HG03280 (cell line): ENCODE data around the gene CDH22.

Source experiments
- ATAC-seq: cut with Tn5 transposase; IDR thresholded peaks from one replicate; pipeline ENCODE4 v1.9.1; 2021; ENCODE audit warnings: mild to moderate bottlenecking, moderate library complexity; ENCODE audit not compliant: unreplicated experiment

CDH22 gene

DNA sequence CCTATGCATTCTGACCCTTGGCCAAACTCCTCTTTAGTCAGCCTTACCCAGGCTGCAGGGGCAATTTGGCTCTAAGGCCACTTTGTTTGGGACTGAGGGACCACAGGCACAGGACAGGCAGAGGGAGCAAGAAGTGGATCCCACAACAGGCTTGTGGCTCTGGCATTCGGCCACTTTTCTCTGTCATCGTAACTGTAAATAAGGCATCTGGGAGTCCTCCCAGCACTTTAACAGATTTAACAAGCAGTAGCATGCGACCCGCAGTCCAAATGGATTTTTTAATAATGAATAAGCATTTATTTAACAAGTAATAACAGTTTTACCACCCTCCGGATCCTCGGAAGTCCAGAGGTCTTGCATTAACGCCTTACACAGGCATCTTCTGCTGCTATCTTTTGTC lies 16.1 kb upstream of the CDH22 start:
- no peak for ATAC-seq

DNA sequence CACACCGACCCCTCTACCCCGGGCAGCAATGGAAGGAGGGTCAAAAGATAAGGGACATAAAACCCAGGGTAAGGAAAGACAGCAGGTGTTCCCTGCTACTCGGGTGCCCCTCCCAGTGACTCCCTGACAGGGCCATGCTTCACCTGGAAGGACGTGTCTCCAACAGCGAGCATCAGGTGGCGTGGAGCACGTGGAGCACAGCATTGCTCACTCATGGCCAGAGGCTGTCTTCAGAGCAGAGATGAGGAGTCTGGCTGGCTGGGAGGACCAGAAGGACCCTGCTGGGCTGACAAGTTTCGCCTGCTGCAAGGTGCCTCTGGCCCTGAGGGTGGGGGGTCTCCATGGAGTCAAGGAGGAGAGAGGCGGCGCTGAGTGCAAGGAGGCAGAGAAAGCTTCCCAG lies 15.3 kb upstream of the CDH22 start:
- ATAC-seq: no peak

DNA sequence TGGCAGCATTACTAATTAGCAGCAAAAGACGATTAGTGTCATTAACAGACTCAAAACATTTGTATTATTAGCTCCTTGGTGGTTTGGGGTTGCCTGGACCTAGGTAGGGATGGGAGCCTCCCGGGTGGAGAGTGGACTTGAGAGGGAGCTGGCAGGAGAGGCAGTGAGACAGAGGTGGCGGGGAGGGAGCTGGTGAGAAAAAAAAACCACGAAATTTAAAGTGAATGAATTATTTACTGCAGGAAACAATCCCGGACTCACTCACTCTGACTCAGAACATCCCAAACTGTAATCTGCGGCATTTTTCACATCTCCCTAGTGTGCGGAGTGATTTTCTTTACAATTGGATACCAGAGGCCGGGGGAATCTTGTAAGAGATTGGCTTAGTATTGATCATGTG lies 14.3 kb upstream of the CDH22 start:
- ATAC-seq: no peak

DNA sequence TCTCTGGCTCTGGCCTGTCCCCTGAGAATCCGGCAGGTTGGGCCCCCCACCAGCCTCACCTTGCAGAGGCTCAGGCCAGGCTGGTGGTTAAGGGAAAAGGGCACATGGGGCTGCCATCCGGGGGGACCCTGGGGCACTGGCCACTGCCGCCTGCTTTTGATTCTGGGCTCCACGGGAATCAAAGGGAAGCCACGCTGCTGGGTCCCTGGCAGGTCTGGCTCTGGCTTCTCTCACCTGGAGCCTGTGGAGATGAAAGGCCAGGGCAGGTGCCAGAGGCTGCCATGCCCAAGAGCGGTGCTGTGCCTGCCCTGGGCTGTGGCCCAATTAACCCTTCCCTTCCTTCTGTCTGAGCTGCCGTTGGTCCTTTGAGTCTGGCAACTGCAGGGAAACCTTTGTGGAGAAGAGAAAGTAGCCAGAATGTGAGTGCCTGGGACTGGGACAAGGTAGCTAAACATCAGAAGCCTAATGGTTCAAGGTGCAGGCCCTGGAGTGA lies 9.4 kb upstream of the CDH22 start:
- no peak for ATAC-seq

DNA sequence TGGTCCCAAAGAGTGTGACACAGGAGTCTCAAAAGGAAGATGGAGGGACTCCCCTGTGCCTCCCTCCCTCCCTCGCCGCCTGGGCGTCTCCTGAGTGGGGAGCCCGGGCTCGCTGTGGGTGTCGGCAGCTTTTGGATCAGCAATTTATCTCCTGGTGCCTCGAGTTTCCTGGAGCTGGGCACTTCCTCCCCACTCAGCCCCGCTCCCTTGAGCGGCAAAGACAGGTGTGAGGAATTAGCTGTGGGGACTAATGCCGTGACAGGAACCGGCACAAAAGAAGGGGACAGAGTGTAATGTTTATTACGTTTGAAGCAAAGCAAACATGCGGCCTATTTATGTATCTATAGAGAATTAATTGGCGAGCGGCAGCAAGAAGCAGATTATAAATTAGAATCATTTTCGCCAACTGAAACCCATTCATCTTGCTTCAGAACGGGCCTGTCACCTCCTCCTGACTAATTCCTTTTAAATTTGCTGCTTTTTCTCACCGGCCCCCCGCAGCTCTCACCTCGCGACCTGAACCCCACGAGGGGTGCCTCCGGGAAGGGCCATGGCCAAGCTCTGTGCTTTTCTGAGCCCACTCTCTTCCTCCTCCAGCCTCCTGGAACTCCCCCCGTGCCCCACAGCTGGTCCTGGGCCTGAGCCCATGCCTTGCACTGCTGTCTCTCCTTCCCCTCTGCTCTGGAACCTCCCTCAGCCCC lies 8.8 kb upstream of the CDH22 start:
- ATAC-seq: no peak

DNA sequence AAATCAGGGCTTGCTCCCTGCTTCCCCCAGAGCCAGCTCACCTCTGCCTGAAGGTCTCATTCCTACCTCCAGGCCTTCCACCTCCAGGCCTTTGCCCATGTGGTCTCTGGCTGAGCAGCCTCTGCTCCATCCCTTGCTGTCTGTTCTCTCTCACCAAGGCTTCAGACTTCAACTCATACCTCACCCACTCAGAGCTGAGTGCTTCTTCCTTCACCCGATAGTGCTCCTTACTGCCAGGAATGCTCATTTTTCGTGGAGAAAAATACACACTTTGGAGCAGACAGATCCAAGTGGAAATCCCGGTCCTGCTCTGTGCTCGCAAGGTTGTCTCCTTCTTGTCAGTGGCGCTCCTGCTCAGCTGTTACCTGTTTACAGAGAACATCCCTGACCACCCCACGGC lies 7.0 kb upstream of the CDH22 start:
- ATAC-seq: no peak

DNA sequence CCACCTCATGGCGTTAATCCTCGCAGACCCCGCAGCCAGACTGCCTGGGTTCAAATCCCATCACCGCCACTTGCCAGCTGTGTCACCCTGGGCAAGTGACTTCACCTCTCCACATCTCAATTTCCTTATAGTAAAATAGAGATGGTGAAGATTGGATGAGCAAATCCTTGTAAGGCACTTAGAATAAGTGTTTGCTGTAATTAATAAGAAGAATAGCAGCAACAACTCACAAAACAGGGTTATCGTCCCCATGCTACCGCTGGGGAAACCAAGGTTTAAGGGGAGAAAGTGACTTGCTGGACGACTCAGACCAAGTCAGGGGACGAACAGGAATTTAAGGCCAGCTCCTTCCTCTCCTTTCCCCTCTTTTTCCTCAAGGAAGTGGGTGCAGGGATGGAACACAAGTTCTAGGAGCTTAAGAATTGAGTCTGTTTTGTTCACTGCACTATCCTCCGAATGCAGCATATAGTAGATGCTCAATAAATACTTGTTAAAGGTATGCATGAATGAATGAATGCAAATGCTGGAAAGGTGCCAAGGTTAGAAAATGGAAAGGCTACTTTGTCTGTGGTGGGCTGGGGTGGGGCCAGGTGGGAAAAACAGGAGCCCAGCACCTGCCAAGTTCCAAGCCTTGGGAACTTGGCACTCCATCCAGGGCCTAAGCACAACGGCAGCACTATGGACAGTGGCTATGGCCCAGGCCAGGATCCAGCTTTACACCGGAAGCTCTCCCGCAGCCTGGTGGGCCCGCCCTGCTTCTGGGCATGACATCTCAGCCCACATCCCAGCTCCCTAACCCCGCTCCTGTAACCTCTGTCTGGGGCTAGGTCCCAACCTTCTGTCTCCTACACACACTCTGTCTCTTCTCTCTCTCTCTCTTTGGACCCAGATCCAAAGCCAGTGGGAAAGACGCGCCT lies 4.9 kb upstream of the CDH22 start:
- no peak for ATAC-seq

DNA sequence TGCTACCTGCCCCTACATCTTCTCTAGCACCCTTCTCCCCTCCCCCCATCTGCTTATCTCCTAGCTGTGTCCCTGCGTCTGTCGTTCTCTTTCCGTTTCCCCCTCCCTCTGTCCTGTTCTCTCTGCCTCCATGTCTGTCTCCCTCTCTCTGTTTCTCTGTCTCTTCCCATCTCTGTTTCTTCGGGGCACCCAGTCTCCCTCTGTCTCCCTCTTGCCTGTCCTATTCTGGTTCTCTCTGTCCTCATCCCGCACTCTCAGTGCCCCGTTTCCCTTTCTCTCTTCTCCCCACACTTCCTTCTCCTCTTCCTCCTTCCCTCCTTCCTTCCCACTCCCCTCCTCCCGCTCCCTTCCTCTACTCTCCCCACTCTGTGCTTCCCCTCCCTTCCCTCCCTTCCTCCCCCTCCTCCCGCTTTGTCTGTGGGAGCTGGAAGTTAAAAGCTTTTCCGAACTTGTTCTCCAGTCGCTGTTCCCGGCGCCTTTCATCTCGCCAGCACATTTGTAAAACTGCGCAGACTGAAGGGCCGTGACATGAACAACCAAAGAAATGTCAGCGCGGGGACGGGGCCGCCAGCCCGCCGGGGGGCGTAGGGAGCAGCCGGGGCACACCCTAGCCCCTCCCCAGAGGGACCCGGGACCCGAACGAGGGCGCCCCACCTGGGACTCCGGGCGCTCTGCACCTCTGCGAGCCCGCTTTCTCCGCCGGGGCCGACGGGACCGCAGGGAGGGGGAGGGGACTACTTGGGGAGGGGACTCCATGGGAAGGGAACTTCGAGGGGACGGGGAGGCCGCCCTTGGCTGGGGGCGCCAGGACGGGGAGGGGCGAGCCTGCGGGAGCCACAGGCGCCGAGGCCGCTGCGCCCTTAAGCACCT lies 4.0 kb upstream of the CDH22 start:
- no peak for ATAC-seq

DNA sequence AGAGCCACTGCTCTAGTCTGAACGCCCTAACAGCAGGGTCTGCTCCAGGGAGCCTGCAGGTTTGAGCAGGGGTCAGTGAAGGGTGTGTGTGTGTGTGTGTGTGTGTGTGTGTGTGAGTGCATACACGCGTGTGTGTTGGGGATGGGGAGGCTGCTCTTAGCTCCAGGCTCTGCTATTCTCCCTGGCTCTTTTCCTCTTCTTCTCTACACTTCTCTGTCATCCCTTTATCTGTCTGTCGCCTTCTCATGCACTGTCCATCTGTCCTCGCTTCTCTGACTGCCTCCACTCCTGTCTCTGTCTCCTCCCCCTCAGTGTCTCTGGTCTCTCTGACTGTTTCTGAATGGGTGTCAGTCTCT lies 3.4 kb upstream of the CDH22 start:
- ATAC-seq: no peak

DNA sequence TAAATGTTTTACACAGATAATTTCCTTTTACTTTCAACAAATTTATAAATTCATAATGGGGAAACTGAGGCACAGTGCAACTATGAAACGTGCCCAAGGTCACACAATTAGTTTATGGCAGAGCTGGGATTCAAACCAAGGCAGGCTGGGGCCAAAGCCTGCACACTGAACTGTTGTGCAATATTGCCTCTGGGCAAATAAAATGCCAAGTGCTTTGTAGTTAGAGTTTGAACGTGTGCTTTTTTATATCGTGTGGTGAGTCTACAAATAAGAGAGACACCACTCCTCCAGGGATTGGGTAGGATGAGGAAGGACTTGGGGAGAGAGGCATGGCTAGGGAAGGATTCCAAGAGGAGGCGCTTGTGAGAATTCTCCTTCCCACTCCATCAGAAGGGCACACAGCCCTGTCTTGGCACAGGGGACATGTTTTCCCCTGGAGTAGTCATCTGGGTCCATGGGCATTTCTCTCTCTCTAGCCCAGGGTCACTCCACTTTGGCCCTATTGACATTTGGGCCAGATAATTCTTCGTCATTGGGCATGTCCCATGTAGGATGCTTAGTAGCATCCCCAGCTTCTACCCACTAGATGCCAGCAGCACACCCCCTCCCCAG lies 2.8 kb upstream of the CDH22 start:
- ATAC-seq: no peak

DNA sequence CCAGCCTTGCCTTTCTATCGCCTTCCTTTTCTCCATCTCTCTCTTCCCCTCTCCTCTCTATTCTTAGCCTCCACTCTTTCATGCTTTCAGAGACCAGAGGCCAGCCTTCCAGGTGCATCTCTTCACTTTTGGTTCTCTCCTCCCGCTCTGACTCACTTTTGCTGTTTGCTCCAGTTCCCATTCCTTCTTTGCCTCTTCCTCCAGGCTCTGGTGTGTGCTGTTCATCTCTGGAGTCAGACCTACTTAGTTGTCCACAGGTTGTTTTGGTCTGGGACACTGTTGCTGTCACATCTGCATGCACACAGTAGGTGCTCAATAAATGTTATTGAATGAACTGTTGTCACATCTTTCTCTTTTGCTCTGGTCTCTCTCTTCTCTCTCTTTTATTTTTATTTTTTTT lies 1.6 kb upstream of the CDH22 start:
- no peak for ATAC-seq

DNA sequence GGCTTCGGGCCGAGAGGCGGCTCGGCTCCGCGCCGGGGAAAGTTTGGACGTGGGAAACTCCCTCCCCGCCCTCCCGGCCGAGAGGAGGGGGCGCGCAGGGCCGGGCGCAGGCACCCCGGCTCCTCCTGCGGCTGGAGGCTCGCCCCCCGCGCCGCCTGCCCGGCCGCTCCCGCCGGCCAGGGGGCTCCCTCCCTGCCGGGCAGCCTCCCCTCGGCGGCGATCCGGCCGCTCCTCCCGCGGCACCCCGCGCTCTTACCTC lies 370 bp downstream of the CDH22 start:
- ATAC-seq: no peak

DNA sequence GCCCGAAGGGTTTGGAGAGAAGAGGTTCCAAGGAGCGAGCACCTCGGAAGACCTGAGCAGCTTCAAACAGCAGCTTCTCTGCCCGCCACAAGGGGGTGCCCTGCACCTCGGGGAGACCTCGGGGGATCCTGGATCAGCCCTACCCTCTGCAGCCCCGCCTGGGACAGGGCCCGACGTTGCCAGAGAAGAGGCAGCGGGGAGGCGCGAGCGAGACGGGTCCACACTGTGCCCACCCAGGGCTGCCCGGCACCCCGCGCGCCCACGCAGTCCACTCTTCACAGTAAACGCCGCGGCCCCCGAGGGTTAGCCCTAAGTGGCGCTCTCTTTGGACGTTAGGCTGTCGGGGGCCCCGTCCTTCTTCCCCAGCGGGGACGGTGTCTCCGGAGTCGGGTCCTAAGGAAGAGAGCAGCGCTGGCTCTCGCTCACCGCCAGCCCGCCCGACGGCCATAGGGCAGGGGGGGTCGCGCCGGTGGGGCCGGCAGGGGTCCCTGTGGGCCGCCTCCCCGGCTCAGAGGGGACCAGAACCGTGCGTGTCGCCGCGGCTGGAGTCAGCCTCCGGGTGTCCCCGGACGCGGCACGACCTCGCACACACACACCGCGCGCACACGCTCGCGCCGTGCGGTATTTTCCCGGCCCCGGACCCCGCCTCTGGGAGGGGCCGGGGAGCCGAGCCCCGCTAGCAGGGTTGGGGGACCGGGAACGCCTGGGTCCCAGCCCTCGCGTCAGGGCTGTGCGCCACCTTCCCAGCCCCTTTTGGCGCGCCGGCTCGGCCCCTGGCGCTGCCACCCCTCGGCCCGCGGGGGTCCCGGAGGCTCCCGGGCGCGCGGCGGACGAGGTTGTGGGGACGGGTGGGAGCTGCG lies 929 bp downstream of the CDH22 start:
- peak; percentile 46 for ATAC-seq

DNA sequence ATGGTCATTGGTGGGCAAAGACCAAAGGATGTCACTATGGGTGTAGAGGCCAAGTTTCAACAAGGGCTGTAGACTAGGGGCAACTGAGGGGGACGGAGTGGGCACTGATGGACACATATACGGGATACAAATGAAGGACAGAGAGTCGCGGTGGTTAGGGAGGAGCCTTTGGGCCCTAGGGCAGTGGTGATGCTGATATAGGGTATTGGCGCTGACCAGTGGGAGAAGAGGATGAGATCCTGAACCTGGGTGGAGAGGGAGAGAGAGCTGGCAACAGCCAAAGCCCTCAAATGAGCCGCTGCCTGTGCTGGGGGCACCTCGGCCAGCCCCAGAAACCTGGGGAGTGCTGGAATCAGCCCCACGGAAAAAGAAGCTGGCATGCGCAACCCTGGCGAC lies 1.6 kb downstream of the CDH22 start:
- peak; percentile 12 for ATAC-seq

DNA sequence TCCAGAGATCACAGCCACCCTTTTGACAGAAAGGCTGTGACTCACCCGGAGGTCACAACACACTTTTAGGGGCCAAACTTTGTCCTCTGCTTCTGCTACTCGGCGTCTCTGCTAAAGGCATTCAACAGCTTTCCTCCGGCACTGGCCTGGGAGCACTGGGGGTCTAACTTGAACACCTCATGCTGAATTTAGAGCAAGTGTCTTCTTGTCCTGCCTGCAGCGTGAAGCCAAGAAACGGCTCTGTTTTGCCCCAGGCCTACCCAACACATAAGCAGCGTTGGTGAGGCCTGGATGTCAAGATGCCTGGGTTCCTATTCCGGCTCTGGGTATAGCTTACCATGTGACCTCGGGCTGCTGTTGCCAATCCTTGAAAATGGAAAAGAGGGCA lies 2.3 kb downstream of the CDH22 start:
- ATAC-seq: no peak

DNA sequence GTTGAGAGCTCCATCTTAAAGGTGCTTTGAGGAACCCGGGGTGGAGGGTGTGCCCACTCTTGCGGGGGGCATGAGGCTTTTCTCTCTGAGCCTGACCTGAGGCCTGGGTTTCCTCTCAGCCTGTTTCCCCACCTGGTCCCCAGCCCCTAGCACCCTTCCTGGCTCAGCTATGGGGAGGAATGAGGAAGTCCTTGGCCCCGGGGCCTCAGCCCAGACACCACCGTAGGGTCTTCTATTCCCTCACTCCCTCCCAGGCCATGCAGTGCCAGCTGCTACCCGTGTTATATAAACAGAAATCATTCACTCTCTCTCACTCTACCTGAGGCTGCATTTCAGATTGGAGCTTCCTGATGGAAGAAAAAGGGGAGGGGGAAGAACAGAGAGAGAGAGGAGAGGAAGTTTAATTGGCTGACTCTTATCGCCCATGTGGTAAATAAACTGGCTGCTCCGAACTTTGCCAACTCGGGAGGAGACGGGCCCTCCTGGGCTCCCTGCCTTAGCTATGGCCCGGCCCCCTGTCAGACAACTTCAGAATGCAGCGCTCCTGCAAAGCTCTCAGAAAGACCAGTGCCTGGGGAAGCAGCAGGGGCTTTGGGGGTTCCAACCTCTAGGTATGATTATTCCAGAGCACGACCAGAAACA lies 2.8 kb downstream of the CDH22 start:
- ATAC-seq: no peak

DNA sequence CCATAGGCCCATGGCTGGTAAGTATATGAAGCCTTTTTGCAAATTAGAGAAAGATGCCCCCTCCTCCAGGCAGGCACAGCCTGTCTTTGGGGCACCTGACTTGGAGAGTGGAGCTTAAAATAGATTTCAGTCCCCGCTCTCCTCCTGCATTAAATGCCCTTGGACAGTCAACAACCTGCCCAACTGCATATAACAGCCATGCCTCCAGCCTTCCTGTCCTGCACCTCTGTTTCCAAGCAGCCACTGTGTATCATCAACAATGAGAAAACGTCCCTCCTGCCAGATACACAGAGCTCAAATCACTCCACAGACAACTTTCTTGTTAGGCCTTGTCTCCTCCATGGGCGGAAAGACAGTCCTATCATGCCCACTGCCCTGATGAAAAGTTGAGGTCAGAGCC lies 3.4 kb downstream of the CDH22 start:
- ATAC-seq: no peak

DNA sequence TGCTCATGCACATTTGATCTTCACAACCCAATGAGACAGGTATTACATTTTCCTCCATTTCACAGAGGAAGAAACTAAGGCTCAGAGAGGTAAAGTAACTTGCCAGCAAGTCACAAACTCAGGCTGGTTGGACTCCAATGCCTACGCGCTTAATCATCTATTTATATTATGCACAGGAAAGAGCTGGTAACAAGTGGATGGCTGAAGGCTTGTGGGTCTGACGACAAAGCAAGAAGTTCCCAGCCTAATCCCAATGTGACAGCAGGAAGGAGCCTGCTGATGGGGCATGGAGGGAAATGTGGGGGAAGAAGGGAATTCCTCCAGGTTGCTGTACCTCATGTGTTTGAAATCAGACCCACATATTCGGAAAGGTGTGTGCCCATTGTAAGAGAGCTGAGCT lies 3.9 kb downstream of the CDH22 start:
- no peak for ATAC-seq

DNA sequence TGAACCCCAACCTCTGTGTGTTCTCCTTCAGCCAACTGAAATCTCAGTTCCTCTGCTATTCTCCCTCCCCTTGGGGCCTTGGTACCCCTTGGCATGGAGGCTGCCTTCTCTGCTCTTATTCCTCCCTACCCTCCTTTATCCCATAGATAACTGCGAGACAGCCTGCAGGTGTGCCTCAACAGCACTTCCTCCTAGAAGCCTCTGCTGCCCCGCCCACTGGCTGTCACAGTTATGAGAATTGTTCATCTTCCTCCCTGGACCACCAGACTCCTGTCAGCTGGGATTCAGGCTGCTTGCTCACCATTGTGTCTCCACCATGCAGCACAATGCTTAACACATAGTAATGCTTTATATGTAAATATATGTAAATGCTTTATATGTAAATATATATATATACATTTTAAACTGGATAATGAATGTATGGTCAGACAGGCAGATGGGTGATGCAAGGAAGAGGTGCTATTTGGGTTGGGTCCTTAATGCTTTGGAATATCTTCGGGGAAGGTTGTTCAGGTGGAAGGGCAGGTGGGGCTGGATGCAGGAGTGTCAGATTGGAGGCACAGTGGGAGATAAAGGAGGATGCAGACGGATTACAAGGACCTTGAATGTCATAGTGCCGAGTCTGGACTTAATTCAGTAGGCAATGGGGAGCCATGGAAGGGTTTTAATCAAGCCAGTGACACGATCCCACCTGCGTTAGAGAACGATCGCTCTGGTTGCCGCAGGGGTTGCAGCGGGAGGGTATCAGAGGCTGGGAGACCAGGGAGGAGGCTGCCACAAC lies 4.9 kb downstream of the CDH22 start:
- no peak for ATAC-seq
